A549 (cell line): ENCODE data around the gene BRD3OS. TPM values are rescaled to one million over a fixed set of nuclear protein-coding genes. Genes with fewer than 3 reads are reported as not detected.

Experiments used
- ATAC-seq, 2 experiments: fragments of 200-7000 bp in 1 of 2; fragments of >200 bp in 1 of 2; cut with Nextera tagmentation in 1 of 2; cut with Tn5 transposase in 1 of 2; 3 replicates each; pipeline versions ENCODE4 v1.8.0 to v1.9.1; 2018 to 2020; ENCODE audit warnings: mild to moderate bottlenecking in 1 of 2, moderate library complexity in 1 of 2
- CTCF ChIA-PET: fragments of 300-600 bp; sonication (Branson Sonifier 250); formaldehyde crosslinking; extraction: SDS; loops from one replicate; lab custom pipeline; 2021; ENCODE audit warnings: antibody characterized with exemption, inconsistent platforms; lab: Yijun Ruan, JAX
- POLR2A ChIA-PET: fragments of 350-600 bp; formaldehyde crosslinking; extraction: SDS; loops from one replicate; lab custom pipeline; 2021; ENCODE audit warnings: antibody characterized with exemption, inconsistent platforms; lab: Yijun Ruan, JAX
- DNase-seq, 2 experiments: peaks; one replicate each; pipeline versions ENCODE4 v3.0.0 to v3.0.0-alpha.2; 2011 to 2016; ENCODE audit warnings: low read depth in 1 of 2, low spot score in 1 of 2
- FAIRE-seq: peaks from 2 replicates; lab custom pipeline; 2011; peaks lifted over from hg19 to GRCh38; lab: Jason Lieb, UNC
- H3K27ac ChIP-seq, 2 experiments: fragments of >200 bp; sonication (Bioruptor Twin); formaldehyde crosslinking; 3 replicates each; pipeline ENCODE4 v1.5.1; 2016 to 2017
- H3K4me1 ChIP-seq: fragments of >200 bp; sonication (Bioruptor Twin); formaldehyde crosslinking; 3 replicates; pipeline ENCODE4 v1.6.1; 2016
- H3K4me2 ChIP-seq: fragments of >200 bp; sonication (Bioruptor Twin); formaldehyde crosslinking; 3 replicates; pipeline ENCODE4 v1.6.1; 2016
- H3K4me3 ChIP-seq: fragments of >200 bp; sonication (Bioruptor Twin); formaldehyde crosslinking; 3 replicates; pipeline ENCODE4 v1.5.1; 2016
- H3K9me3 ChIP-seq: fragments of >200 bp; sonication (Bioruptor Twin); formaldehyde crosslinking; 3 replicates; pipeline ENCODE4 v1.6.1; 2016
- CBX8 ChIP-seq: fragments of 200-600 bp; sonication (generic); IDR thresholded peaks from 2 replicates; pipeline ENCODE4 v1.6.1; 2016
- CEBPB ChIP-seq, 2 experiments: fragments of >200 bp in 1 of 2; sonication (Bioruptor Twin) in 1 of 2; formaldehyde crosslinking in 1 of 2; IDR thresholded peaks; 2 replicates each; pipeline ENCODE4 v1.6.1; 2012 to 2016
- CHD2 ChIP-seq: fragments of 150-350 bp; IDR thresholded peaks from 2 replicates; pipeline ENCODE4 v1.6.1; 2014; ENCODE audit warnings: low read length; ENCODE audit not compliant: partially characterized antibody
- CHD4 ChIP-seq: fragments of 200-600 bp; sonication (generic); IDR thresholded peaks from 2 replicates; pipeline ENCODE4 v1.6.1; 2016; ENCODE audit warnings: antibody characterized with exemption, mild to moderate bottlenecking, borderline replicate concordance
- CTCF ChIP-seq: fragments of >200 bp; sonication (Bioruptor Twin); formaldehyde crosslinking; IDR thresholded peaks from 3 replicates; pipeline ENCODE4 v1.5.1; 2016
- FOXS1 ChIP-seq: fragments of 250-450 bp; sonication (Bioruptor Pico); IDR thresholded peaks from 2 replicates; pipeline ENCODE4 v1.5.0; 2020; ENCODE audit warnings: mild to moderate bottlenecking, moderate library complexity
- GATA3 ChIP-seq: IDR thresholded peaks from 2 replicates; pipeline ENCODE4 v1.6.1; 2012; ENCODE audit warnings: borderline replicate concordance
- HEYL ChIP-seq: fragments of 250-450 bp; sonication (Bioruptor Pico); IDR thresholded peaks from 2 replicates; pipeline ENCODE4 v1.8.0; 2021; ENCODE audit warnings: mild to moderate bottlenecking, moderate library complexity
- JUNB ChIP-seq: fragments of >200 bp; sonication (Bioruptor Twin); formaldehyde crosslinking; IDR thresholded peaks from 2 replicates; pipeline ENCODE4 v1.6.1; 2016
- NFE2L2 ChIP-seq: fragments of 150-350 bp; conservative IDR thresholded peaks from 2 replicates; pipeline ENCODE4 v1.6.1; 2014; ENCODE audit warnings: low read length
- RAD21 ChIP-seq, 2 experiments: fragments of >200 bp in 1 of 2; sonication (Bioruptor Twin) in 1 of 2; formaldehyde crosslinking in 1 of 2; IDR thresholded peaks in 1 of 2; conservative IDR thresholded peaks in 1 of 2; 2 replicates in 1 of 2; 3 replicates in 1 of 2; pipeline ENCODE4 v1.6.1; 2012 to 2018; ENCODE audit warnings: inconsistent platforms in 1 of 2
- RARB ChIP-seq: fragments of 250-450 bp; sonication (Bioruptor Pico); IDR thresholded peaks from 2 replicates; pipeline ENCODE4 v1.8.0; 2021; ENCODE audit warnings: mild to moderate bottlenecking, moderate library complexity
- RNF2 ChIP-seq: fragments of 200-600 bp; sonication (generic); IDR thresholded peaks from 2 replicates; pipeline ENCODE4 v1.6.1; 2016; ENCODE audit warnings: low read depth, mild to moderate bottlenecking, antibody characterized with exemption, moderate library complexity, borderline replicate concordance
- ZC3H11A ChIP-seq: fragments of 450-650 bp; IDR thresholded peaks from 2 replicates; pipeline ENCODE4 v1.6.1; 2014; ENCODE audit warnings: antibody characterized with exemption, mild to moderate bottlenecking
- ZFP36 ChIP-seq: fragments of 450-650 bp; IDR thresholded peaks from 2 replicates; pipeline ENCODE4 v1.6.1; 2014; ENCODE audit warnings: borderline replicate concordance; ENCODE audit not compliant: partially characterized antibody
- WGBS: methylation state at CpG from one replicate; pipeline ENCODE4 v1.1.6; 2017; ENCODE audit errors: missing lambda C conversion rate; 5-methylcytosine and 5-hydroxymethylcytosine counted together
- polyA plus RNA-seq, 4 experiments: library from polyadenylated mRNA; depleted of rRNA in 3 of 4; stranded (reverse); fragments of >200 nt; fragmentation: RNase III in 1 of 4; extraction: RNeasy Plus Mini Kit Qiagen cat#74134 plus additional on column Dnase treatment in 1 of 4; gene quantifications; 2 replicates in 3 of 4; 3 replicates in 1 of 4; pipeline ENCODE4 v1.2.3, GENCODE V29; 2011 to 2017
- TF ChIP-seq, protein P1 (sequence below): IDR thresholded peaks from 2 replicates; pipeline ENCODE4 v1.6.1; 2012; ENCODE audit warnings: low read depth, borderline replicate concordance
- TF ChIP-seq, protein P2 (sequence below): fragments of >200 bp; sonication (Bioruptor Twin); formaldehyde crosslinking; IDR thresholded peaks from 2 replicates; pipeline ENCODE4 v1.6.1; 2016
- TF ChIP-seq, protein P3 (sequence below): fragments of >200 bp; sonication (Bioruptor Twin); formaldehyde crosslinking; IDR thresholded peaks from 3 replicates; pipeline ENCODE4 v1.6.1; 2016
- TF ChIP-seq, protein P4 (sequence below): fragments of 250-450 bp; sonication (Bioruptor Pico); IDR thresholded peaks from 2 replicates; pipeline ENCODE4 v1.5.0; 2020; ENCODE audit warnings: low read depth, mild to moderate bottlenecking, moderate library complexity

Gene BRD3OS
- polyA plus RNA-seq, 2 of the 4 experiments (the other 2 are of a cell fraction), result 10.4 to 10.8 TPM

DNA sequence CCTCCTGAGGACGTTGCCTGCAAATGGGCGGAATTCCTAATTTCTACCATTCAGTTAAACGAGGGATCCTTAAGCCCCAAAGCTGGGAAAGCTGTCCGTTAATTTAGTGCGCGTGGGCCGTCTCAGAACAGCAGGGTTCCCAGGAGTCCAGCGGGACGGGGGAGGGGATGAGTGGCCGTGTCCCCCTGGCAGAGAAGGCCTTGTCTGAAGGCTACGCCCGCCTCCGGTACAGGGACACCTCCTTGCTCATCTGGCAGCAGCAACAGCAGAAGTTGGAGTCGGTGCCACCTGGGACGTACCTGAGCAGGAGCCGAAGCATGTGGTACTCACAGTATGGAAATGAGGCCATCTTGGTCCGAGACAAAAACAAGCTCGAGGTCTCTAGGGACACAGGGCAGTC, 1.3 kb downstream of the BRD3OS start:
- Histone ChIP-seq H3K9me3 (no peaks in the 10 kb centered on the region), H3K4me2 (peak overlapping the region; percentile 80), H3K4me1 (peaks cover 8% of the 10 kb centered on the region; the same call in 1 of the 3 replicates), H3K4me3 (no peak overlapping the region), H3K27ac (no peak overlapping the region)
- ChIA-PET CTCF (interaction anchor here (0.8 to 7.4 kb wide), 6 partner anchors 8 to 244 kb away, joined by 3 to 68 read pairs (median 4); no protein-coding TSS in a partner anchor), POLR2A (no interaction called here)
- ATAC-seq (no peak), DNase-seq (no peak), FAIRE-seq (no peak)
- 90% methylated on average over 16 of the region's 18 CpGs for WGBS
- no peak for TF ChIP-seq RAD21 (conservative IDR thresholded peaks at IDR 0.05 in 1 of 2, IDR thresholded peaks at IDR 0.05 in 1 of 2)
- TF ChIP-seq, protein P1, sequence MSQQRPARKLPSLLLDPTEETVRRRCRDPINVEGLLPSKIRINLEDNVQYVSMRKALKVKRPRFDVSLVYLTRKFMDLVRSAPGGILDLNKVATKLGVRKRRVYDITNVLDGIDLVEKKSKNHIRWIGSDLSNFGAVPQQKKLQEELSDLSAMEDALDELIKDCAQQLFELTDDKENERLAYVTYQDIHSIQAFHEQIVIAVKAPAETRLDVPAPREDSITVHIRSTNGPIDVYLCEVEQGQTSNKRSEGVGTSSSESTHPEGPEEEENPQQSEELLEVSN, result no peak
- TF ChIP-seq ZFP36, result no peak
- no peak for TF ChIP-seq CTCF
- TF ChIP-seq CEBPB (IDR thresholded peaks at IDR 0.05), result no peak
- no peak for TF ChIP-seq RARB (CRISPR knock-in tag)

- POLR2A ChIA-PET, result no interaction called here
- FAIRE-seq, result no peak
- H3K4me3 ChIP-seq, result no peak overlapping the region
- H3K4me2 ChIP-seq, result no peak overlapping the region
- H3K27ac ChIP-seq, result no peak overlapping the region
- no peak for ATAC-seq
- no peaks in the 10 kb centered on the region for H3K9me3 ChIP-seq
- peaks cover 8% of the 10 kb centered on the region; the same call in 1 of the 3 replicates for H3K4me1 ChIP-seq
- DNase-seq, result no peak
- CTCF ChIA-PET, result interaction anchor here (1.4 to 7.4 kb wide), 2 partner anchors 14 to 32 kb away, joined by 4 to 68 read pairs; no protein-coding TSS in a partner anchor
- WGBS, result 94% methylated on average over 8 of the region's 8 CpGs
- TF ChIP-seq CHD2, result no peak
- TF ChIP-seq CEBPB (IDR thresholded peaks at IDR 0.05), result no peak
- no peak for TF ChIP-seq CHD4
- no peak for TF ChIP-seq GATA3
- TF ChIP-seq CBX8, result no peak
- TF ChIP-seq NFE2L2, result no peak
These were observed 1.7 kb downstream of the BRD3OS start for GRCh38 chr9:134026981-134027380.

GRCh38 chr9:134027561-134027960, 2.3 kb downstream of the BRD3OS start:
- Histone ChIP-seq H3K9me3 (no peaks in the 10 kb centered on the region), H3K4me1 (peaks cover 8% of the 10 kb centered on the region; the same call in 1 of the 3 replicates)
- POLR2A ChIA-PET, result no interaction called here
- TF ChIP-seq GATA3 (no peak), RNF2 (no peak), HEYL (CRISPR knock-in tag) (no peak), ZC3H11A (no peak), CTCF (no peak), FOXS1 (no peak), JUNB (no peak), NFE2L2 (no peak)
- TF ChIP-seq, protein P2, sequence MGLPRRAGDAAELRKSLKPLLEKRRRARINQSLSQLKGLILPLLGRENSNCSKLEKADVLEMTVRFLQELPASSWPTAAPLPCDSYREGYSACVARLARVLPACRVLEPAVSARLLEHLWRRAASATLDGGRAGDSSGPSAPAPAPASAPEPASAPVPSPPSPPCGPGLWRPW, result no peak
- TF ChIP-seq, protein P3, sequence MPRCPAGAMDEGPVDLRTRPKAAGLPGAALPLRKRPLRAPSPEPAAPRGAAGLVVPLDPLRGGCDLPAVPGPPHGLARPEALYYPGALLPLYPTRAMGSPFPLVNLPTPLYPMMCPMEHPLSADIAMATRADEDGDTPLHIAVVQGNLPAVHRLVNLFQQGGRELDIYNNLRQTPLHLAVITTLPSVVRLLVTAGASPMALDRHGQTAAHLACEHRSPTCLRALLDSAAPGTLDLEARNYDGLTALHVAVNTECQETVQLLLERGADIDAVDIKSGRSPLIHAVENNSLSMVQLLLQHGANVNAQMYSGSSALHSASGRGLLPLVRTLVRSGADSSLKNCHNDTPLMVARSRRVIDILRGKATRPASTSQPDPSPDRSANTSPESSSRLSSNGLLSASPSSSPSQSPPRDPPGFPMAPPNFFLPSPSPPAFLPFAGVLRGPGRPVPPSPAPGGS, result no peak
- TF ChIP-seq, protein P4, sequence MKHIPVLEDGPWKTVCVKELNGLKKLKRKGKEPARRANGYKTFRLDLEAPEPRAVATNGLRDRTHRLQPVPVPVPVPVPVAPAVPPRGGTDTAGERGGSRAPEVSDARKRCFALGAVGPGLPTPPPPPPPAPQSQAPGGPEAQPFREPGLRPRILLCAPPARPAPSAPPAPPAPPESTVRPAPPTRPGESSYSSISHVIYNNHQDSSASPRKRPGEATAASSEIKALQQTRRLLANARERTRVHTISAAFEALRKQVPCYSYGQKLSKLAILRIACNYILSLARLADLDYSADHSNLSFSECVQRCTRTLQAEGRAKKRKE (CRISPR knock-in tag), result no peak
- TF ChIP-seq, all 56 proteins: peak for 0
- CTCF ChIA-PET, result interaction anchor here (0.6 to 7.4 kb wide), 3 partner anchors 13 to 1146 kb away, joined by 3 to 68 read pairs (median 4); no protein-coding TSS in a partner anchor
- no peak overlapping the region for H3K4me2 ChIP-seq
- 94% methylated on average over 6 of the region's 7 CpGs for WGBS
- no peak for ATAC-seq
- no peak overlapping the region for H3K4me3 ChIP-seq
- H3K27ac ChIP-seq, result no peak overlapping the region
- no peak for FAIRE-seq
- no peak for DNase-seq
